ENCODE data around the gene TENM4.

TENM4 gene

DNA sequence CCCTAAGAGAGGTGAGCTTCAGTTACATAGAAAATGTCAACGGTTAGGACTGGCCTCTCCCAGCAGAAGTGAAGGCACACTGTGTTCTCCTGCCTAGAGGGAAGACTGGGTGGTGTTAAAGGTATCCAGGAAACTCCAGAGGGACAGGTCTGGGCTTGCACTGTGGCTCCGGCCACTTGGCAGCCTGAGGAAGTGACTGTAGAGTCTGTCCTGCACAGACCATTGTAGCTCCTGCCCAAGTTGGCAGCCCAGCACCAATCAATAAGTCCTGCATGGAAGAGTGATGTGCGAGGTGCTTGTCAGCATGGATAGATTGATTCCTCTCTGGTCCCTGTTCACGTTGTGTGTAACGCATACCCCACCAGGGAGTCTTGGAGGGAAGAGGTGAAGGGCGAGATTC lies 284.8 kb downstream of the TENM4 start:
- Histone ChIP-seq H3K36me3 (no peaks in the 10 kb centered on the region), H3K4me3 (no peak overlapping the region), H3K9me3 (no peaks in the 10 kb centered on the region), H3K27ac (no peak overlapping the region), H3K4me1 (peaks cover 0 to 28% (median 14%) of the 10 kb centered on the region in 4 donors), H3K27me3 (no peaks in the 10 kb centered on the region)
- no peak for TF ChIP-seq CTCF (IDR thresholded peaks at IDR 0.05)
- no peak for DNase-seq
- intact Hi-C loops (cut with DNase I; ENCODE audit: low total_unique reads), result no loop called here

DNA sequence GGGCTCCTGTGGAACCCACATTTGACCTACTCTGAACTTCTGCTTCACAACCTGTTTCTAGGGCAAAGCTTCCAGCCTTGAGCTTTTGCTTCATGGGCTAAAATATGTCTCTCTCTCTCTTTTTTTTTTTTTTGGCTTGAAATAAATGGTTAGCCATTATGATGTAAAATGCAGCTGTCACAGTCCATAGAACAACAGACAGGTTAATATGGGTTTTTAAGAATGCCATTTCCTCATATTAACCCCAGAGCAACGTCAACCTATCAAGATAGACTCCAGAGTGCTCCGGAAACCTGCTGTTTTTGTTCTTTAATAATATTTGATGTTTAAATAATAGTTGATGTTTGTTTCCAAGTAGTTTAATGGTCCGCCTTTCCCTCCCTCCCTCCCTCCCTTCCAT lies 285.6 kb downstream of the TENM4 start:
- intact Hi-C loops (cut with DNase I; ENCODE audit: low total_unique reads), result no loop called here
- Histone ChIP-seq H3K9me3 (no peaks in the 10 kb centered on the region), H3K4me1 (peaks cover 0 to 29% (median 14%) of the 10 kb centered on the region in 4 donors), H3K4me3 (no peak overlapping the region), H3K27ac (no peak overlapping the region), H3K36me3 (no peaks in the 10 kb centered on the region), H3K27me3 (no peaks in the 10 kb centered on the region)
- no peak for DNase-seq
- TF ChIP-seq CTCF (IDR thresholded peaks at IDR 0.05), result no peak

DNA sequence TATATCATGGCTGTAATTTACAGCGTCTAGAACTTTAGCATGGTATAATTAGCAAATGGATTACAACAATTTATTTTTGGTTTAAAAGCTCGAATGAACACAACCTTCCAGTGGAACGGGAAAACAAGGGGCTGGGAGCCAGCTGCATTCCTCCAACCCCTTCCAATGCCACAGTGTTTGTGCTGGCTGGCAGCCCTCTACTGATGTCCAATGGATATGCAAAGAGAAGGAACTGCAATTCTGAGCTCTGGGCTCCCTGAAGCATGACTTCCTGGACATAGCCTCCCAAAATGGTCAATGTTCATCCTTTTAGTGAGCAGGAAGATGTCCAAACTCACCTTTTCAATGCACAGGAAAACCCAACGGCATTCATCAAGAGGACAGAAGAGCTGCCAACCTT lies 288.3 kb downstream of the TENM4 start:
- intact Hi-C loops (cut with DNase I; ENCODE audit: low total_unique reads), result no loop called here
- Histone ChIP-seq H3K27me3 (no peaks in the 10 kb centered on the region), H3K36me3 (no peaks in the 10 kb centered on the region), H3K4me3 (peak overlapping the region in 1 of 2 donors; percentile 0), H3K27ac (peak overlapping the region; percentile 6 to 31), H3K9me3 (no peaks in the 10 kb centered on the region), H3K4me1 (peaks cover 0 to 29% (median 14%) of the 10 kb centered on the region in 4 donors)
- no peak for TF ChIP-seq CTCF (IDR thresholded peaks at IDR 0.05)
- DNase-seq, result no peak

DNA sequence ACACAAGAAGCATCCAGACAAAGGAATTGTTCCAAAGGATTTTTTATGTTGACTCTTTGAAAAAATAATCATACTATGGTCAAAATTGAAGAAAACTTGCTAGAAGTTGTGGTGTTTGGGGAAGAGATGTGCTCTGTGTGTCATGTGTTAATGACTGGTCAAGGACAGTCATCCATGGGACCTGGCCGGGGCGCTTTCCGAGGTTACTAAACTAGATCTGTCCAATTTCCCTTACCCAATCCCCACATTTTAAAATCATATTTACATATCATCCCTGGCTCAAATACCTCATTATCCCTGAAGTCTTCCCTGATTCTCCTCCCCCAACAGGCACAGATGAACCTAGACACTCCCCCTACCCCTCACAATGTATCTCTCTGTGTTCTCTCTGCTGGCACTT lies 289.4 kb downstream of the TENM4 start:
- H3K9me3 ChIP-seq, result no peaks in the 10 kb centered on the region
- DNase-seq, result no peak
- H3K36me3 ChIP-seq, result no peaks in the 10 kb centered on the region
- intact Hi-C loops (cut with DNase I; ENCODE audit: low total_unique reads), result no loop called here
- no peaks in the 10 kb centered on the region for H3K27me3 ChIP-seq
- no peak overlapping the region for H3K27ac ChIP-seq
- TF ChIP-seq CTCF (IDR thresholded peaks at IDR 0.05), result no peak
- H3K4me3 ChIP-seq, result no peak overlapping the region
- H3K4me1 ChIP-seq, result peaks cover 0 to 29% (median 14%) of the 10 kb centered on the region in 4 donors

- no peak for TF ChIP-seq CTCF (IDR thresholded peaks at IDR 0.05)
- H3K4me1 ChIP-seq, result peaks cover 0 to 29% (median 14%) of the 10 kb centered on the region in 4 donors
- no peak overlapping the region for H3K4me3 ChIP-seq
- H3K27ac ChIP-seq, result no peak overlapping the region
- no peaks in the 10 kb centered on the region for H3K27me3 ChIP-seq
- H3K36me3 ChIP-seq, result no peaks in the 10 kb centered on the region
- DNase-seq, result no peak
- no peaks in the 10 kb centered on the region for H3K9me3 ChIP-seq
- intact Hi-C loops (cut with DNase I; ENCODE audit: low total_unique reads), result no loop called here
Measured at GRCh38 chr11:79150966-79151365, 289.9 kb downstream of the TENM4 start.

- H3K36me3 ChIP-seq, result no peaks in the 10 kb centered on the region
Measured at GRCh38 chr11:79150320-79150719, 290.5 kb downstream of the TENM4 start.

More at GRCh38 chr11:79150320-79150719, 290.5 kb downstream of the TENM4 start:
- Histone ChIP-seq H3K27me3 (no peaks in the 10 kb centered on the region), H3K4me3 (no peak overlapping the region), H3K9me3 (no peaks in the 10 kb centered on the region), H3K4me1 (peaks cover 0 to 29% (median 14%) of the 10 kb centered on the region in 4 donors), H3K27ac (no peak overlapping the region)
- TF ChIP-seq CTCF (IDR thresholded peaks at IDR 0.05), result no peak
- intact Hi-C loops (cut with DNase I; ENCODE audit: low total_unique reads), result no loop called here
- no peak for DNase-seq
